ENCODE results near the gene PRKG2. TPM values are rescaled to one million over a fixed set of nuclear protein-coding genes. Genes with fewer than 3 reads are reported as not detected.

PRKG2 gene
- total RNA-seq, 1 experiment from 2014 or later = 1.9 TPM

GRCh38 chr4:81118086-81118485 is 96.9 kb downstream of the PRKG2 start:
- Histone ChIP-seq H3K27me3 (ENCODE audit: insufficient read depth, low read length) (no peaks in the 10 kb centered on the region), H3K23me2 (ENCODE audit: insufficient read length, low read depth, low read length, poor library complexity, severe bottlenecking) (no peaks in the 10 kb centered on the region), H3K56ac (ENCODE audit: insufficient read length, low read depth, low read length) (no peak overlapping the region), H3K4ac (ENCODE audit: low read depth, low read length) (no peak overlapping the region), H4K8ac (replicated peaks; ENCODE audit: insufficient read length, low read depth, low read length) (no peak overlapping the region), H3K23ac (ENCODE audit: insufficient read length, low read depth, low read length) (no peak overlapping the region), H2BK15ac (ENCODE audit: low read depth, low read length) (no peak overlapping the region), H3K4me2 (ENCODE audit: insufficient read depth, insufficient read length, low read length) (no peak overlapping the region), H3K18ac (ENCODE audit: insufficient read length, low read depth, low read length) (no peak overlapping the region), H3K9me3 (ENCODE audit: control insufficient read depth, low read depth, low read length) (no peaks in the 10 kb centered on the region), H2BK5ac (ENCODE audit: insufficient read length, low read length) (no peak overlapping the region), H2AFZ (ENCODE audit: low read length) (no peak overlapping the region), H3K4me1 (ENCODE audit: insufficient read depth, low read length) (no peaks in the 10 kb centered on the region), H3K27ac (ENCODE audit: insufficient read length, low read depth, low read length) (no peak overlapping the region), H2AK5ac (ENCODE audit: insufficient read length, low read length) (no peak overlapping the region), H2BK120ac (ENCODE audit: low read depth, low read length, poor library complexity, severe bottlenecking) (no peak overlapping the region), H4K20me1 (ENCODE audit: control insufficient read depth, insufficient read depth, insufficient read length) (no peaks in the 10 kb centered on the region), H3K79me1 (ENCODE audit: insufficient read depth, low read depth, low read length, poor library complexity, severe bottlenecking) (no peaks in the 10 kb centered on the region), H2BK20ac (ENCODE audit: low read depth, low read length, poor library complexity, severe bottlenecking) (no peak overlapping the region), H2BK12ac (ENCODE audit: insufficient read length, low read depth, low read length) (no peak overlapping the region), H3T11ph (ENCODE audit: low read length) (no peak overlapping the region), H4K5ac (ENCODE audit: insufficient read length, low read depth, low read length) (no peak overlapping the region), H3K79me2 (ENCODE audit: insufficient read depth, low read length) (no peaks in the 10 kb centered on the region), H4K91ac (ENCODE audit: insufficient read length, low read depth, low read length) (no peak overlapping the region), H3K14ac (ENCODE audit: insufficient read depth, low read length) (no peak overlapping the region), H3K9ac (ENCODE audit: extremely low read depth, insufficient read length, low read length) (no peak overlapping the region)
- Mint-ChIP-seq H3K4me3 (no peak overlapping the region), H3K9me3 (no peaks in the 10 kb centered on the region), H3K4me1 (peaks cover 5% of the 10 kb centered on the region in 2 experiments; a peak in 2 of 4 replicates), H3K27me3 (ENCODE audit: low read depth) (no peaks in the 10 kb centered on the region), H3K27ac (no peak overlapping the region), H3K36me3 (ENCODE audit: insufficient read depth in 1 of 3, low read depth in 3 of 3) (no peaks in the 10 kb centered on the region; a peak in 1 of 7 replicates)
- DNase-seq = no peak
- no peak for TF ChIP-seq CTCF (conservative IDR thresholded peaks at IDR 0.05)
- WGBS (ENCODE audit: extremely low coverage, insufficient read length, low lambda C conversion rate) = no CpG with 5 or more reads among the region's 7 CpGs

Data from H9 (cell line).